B cell (primary cell): ENCODE measurements around the gene MAML2. TPM values are rescaled to one million over a fixed set of nuclear protein-coding genes. Genes with fewer than 3 reads are reported as not detected.
A peak's percentile ranks its signal among the peaks of the same experiment; 100 is the strongest.

Experiments
- ATAC-seq: fragments of 200-7000 bp; cut with Tn5 transposase; one replicate; pipeline ENCODE4 v1.10.0; 2021; ENCODE audit warnings: low read depth, mild to moderate bottlenecking, moderate number of reproducible peaks, moderate library complexity
- CTCF ChIA-PET: fragments of 350-600 bp; sonication (Branson Sonifier 250); formaldehyde crosslinking; loops from one replicate; lab custom pipeline; 2021; ENCODE audit warnings: antibody characterized with exemption, inconsistent platforms; lab: Charles Lee
- POLR2A ChIA-PET: fragments of 350-600 bp; sonication (Branson Sonifier 250); formaldehyde crosslinking; loops from one replicate; lab custom pipeline; 2021; ENCODE audit warnings: antibody characterized with exemption; lab: Charles Lee
- DNase-seq: peaks from one replicate; pipeline ENCODE4 v3.0.0; 2013
- H2AFZ ChIP-seq: 2 replicates; pipeline ENCODE4 v1.6.1; 2012; ENCODE audit warnings: mild to moderate bottlenecking, low read depth, low read length; ENCODE audit not compliant: insufficient read depth, poor library complexity, severe bottlenecking
- H3K27ac ChIP-seq, 2 donors: 1 replicate in 1 of 2; 2 replicates in 1 of 2; pipeline ENCODE4 v1.5.1; 2012 to 2013; ENCODE audit warnings: low read length in 2 of 2, mild to moderate bottlenecking in 2 of 2, moderate library complexity in 1 of 2
- H3K27me3 ChIP-seq, 4 experiments: fragments of 200-600 bp in 1 of 4; sonication (generic) in 1 of 4; replicated peaks in 1 of 4; 1 replicate in 2 of 4; 2 replicates in 2 of 4; pipeline versions ENCODE4 v1.6.1 to v1.7.0; 2013 to 2016; ENCODE audit warnings: low read length in 3 of 4, mild to moderate bottlenecking in 2 of 4, mixed read lengths in 1 of 4, moderate library complexity in 1 of 4; ENCODE audit not compliant: insufficient read depth in 4 of 4, control insufficient read depth in 3 of 4; ENCODE audit errors: control extremely low read depth in 1 of 4
- H3K36me3 ChIP-seq, 2 experiments: replicated peaks in 1 of 2; 1 replicate in 1 of 2; 2 replicates in 1 of 2; pipeline versions ENCODE4 v1.6.1 to v1.7.1; 2013; ENCODE audit warnings: low read length in 1 of 2; ENCODE audit not compliant: insufficient read depth in 2 of 2, control insufficient read depth in 1 of 2; ENCODE audit errors: control extremely low read depth in 1 of 2, extremely low read depth in 1 of 2
- H3K4me1 ChIP-seq, 2 donors: fragments of 200-600 bp in 1 of 2; sonication (generic) in 1 of 2; 1 replicate in 1 of 2; 2 replicates in 1 of 2; pipeline versions ENCODE4 v1.5.1 to v1.6.1; 2013 to 2017; ENCODE audit warnings: low read length in 2 of 2; ENCODE audit not compliant: control insufficient read depth in 2 of 2, insufficient read depth in 2 of 2
- H3K4me2 ChIP-seq: replicated peaks from 2 replicates; pipeline ENCODE3; 2012; ENCODE audit warnings: mild to moderate bottlenecking, low read depth, low read length; ENCODE audit not compliant: poor library complexity, severe bottlenecking
- H3K4me3 ChIP-seq, 5 experiments: fragments of 200-600 bp in 1 of 5; sonication (generic) in 1 of 5; 1 replicate in 3 of 5; 2 replicates in 2 of 5; pipeline versions ENCODE4 v1.5.1 to v1.7.0; 2011 to 2016; ENCODE audit warnings: low read length in 4 of 5, mild to moderate bottlenecking in 4 of 5, low read depth in 2 of 5, control low read depth in 1 of 5, moderate library complexity in 1 of 5; ENCODE audit not compliant: insufficient read depth in 1 of 5; ENCODE audit errors: control extremely low read depth in 1 of 5, extremely low read depth in 1 of 5
- H3K79me2 ChIP-seq: fragments of 200-600 bp; sonication (generic); one replicate; pipeline ENCODE4 v1.6.0; 2016; ENCODE audit warnings: low read length; ENCODE audit not compliant: control insufficient read depth, insufficient read depth
- H3K9ac ChIP-seq: fragments of 200-600 bp; sonication (generic); 2 replicates; pipeline ENCODE4 v1.6.1; 2017; ENCODE audit warnings: mild to moderate bottlenecking, low read length, moderate library complexity
- H3K9me3 ChIP-seq, 3 donors: one replicate each; pipeline versions ENCODE4 v1.6.1 to v1.7.1; 2013; ENCODE audit warnings: low read length in 2 of 3; ENCODE audit not compliant: control insufficient read depth in 2 of 3, insufficient read depth in 1 of 3; ENCODE audit errors: control extremely low read depth in 1 of 3
- H4K20me1 ChIP-seq: 2 replicates; pipeline ENCODE4 v1.6.0; 2012; ENCODE audit warnings: mild to moderate bottlenecking, low read length; ENCODE audit not compliant: insufficient read depth, control insufficient read depth, poor library complexity, severe bottlenecking
- H3K27ac Mint-ChIP-seq: one replicate; pipeline ENCODE4 v1.8.0; 2021; ENCODE audit warnings: mixed read lengths
- H3K27me3 Mint-ChIP-seq: one replicate; pipeline ENCODE4 v1.8.0; 2021; ENCODE audit warnings: mixed read lengths
- H3K4me1 Mint-ChIP-seq: one replicate; pipeline ENCODE4 v1.8.0; 2021; ENCODE audit warnings: mixed read lengths
- H3K4me3 Mint-ChIP-seq: one replicate; pipeline ENCODE4 v1.8.0; 2021; ENCODE audit warnings: mixed read lengths
- H3K9me3 Mint-ChIP-seq: one replicate; pipeline ENCODE4 v1.8.0; 2022; ENCODE audit warnings: mixed read lengths; ENCODE audit not compliant: insufficient read depth
- CTCF ChIP-seq: fragments of 200-600 bp; IDR thresholded peaks from one replicate; pipeline ENCODE4 v1.8.0; 2022; ENCODE audit warnings: antibody characterized with exemption, mild to moderate bottlenecking
- EZH2 ChIP-seq: IDR thresholded peaks from 2 replicates; pipeline ENCODE4 v1.6.1; 2012; ENCODE audit warnings: borderline replicate concordance, low read depth, mild to moderate bottlenecking, moderate library complexity, low read length; ENCODE audit not compliant: insufficient read depth, poor library complexity, severe bottlenecking
- WGBS: methylation state at CpG from one replicate; pipeline ENCODE4 v1.1.5; 2013; ENCODE audit warnings: missing lambda C conversion rate; ENCODE audit not compliant: insufficient coverage; 5-methylcytosine and 5-hydroxymethylcytosine counted together
- intact Hi-C: fragments of 100-400 bp; cut with micrococcal nuclease; formaldehyde crosslinking; loops from one replicate; pipeline ENCODE4 v1.10.0; 2022
- polyA plus RNA-seq: library from polyadenylated mRNA; depleted of rRNA; stranded (reverse); fragments of >200 nt; gene quantifications from 2 replicates; pipeline ENCODE4 v1.2.3, GENCODE V29; 2012
- total RNA-seq, 2 donors: library from RNA; stranded (reverse); fragments of 120-200 nt in 1 of 2; gene quantifications; 1 replicate in 1 of 2; 2 replicates in 1 of 2; pipeline versions ENCODE4 v1.2.3 to v1.2.4, GENCODE V29; 2013 to 2022

The MAML2 gene
- total and polyA plus RNA-seq, 2 donors (not counting 1 experiment from before 2014, with no cell fraction given) = 10.7 to 26.4 TPM

DNA sequence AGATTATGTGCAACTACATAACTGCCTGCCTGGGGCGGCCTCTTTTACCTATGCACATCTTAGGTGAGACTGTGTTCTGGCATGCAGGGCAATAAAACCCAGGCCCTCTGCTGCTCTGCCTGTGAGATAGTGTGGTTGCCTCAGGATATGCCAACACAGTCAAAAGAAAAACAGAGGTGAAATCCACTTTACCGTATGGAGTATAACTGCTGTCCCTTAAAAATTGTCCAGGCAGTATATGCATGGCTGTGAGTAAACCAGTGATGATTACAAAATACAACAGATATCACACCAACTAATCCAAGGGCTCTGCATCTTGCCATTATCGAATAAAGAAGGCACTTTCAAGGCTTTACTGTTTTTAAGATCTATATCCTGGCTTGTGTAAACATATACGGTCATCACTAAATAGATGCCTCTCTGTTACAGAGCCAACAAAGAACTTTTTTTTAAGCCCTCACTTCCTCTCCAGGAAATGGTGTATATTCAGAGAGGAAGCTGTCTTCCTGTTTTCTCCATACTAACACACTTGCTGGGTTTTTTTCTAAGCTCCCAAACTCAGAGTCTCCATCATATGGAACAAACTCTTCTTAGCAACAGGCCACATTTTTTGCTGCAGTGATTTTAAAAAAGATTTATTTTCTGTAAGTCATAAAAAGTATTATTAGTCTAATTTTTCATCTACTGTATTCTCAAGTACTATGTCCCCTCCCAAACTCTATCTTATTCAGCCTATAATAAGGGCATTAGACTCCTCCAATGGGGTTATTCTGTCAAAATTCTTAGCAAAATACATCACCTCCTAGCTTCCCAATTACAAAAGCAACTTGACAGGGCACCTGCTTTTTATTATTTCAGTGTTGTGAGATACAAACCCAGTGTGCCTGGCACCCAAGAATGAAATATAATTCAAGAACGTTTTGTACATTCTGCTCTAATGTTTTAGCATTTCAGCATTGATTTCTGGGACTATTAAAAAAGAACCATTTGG, 135.2 kb downstream of the MAML2 start:
- Histone ChIP-seq H2AFZ (peak overlapping the region; percentile 40), H4K20me1 (no peaks in the 10 kb centered on the region), H3K4me1 (peaks cover 55 to 64% of the 10 kb centered on the region in 2 donors), H3K4me3 (peak overlapping the region in 2 of 5 experiments; percentile 2 to 3), H3K9ac (peak overlapping the region; percentile 30), H3K79me2 (peaks cover 52% of the 10 kb centered on the region), H3K27me3 (no peaks in the 10 kb centered on the region), H3K4me2 (peak overlapping the region; percentile 62), H3K27ac (peak overlapping the region; percentile 54 to 75), H3K9me3 (no peaks in the 10 kb centered on the region), H3K36me3 (no peaks in the 10 kb centered on the region)
- DNase-seq (peak; percentile 42), ATAC-seq (peak; percentile 65)
- Mint-ChIP-seq H3K4me1 (peaks cover 66% of the 10 kb centered on the region), H3K4me3 (peak overlapping the region; percentile 72), H3K27me3 (no peaks in the 10 kb centered on the region), H3K27ac (peak overlapping the region; percentile 59), H3K9me3 (no peaks in the 10 kb centered on the region)
- TF ChIP-seq CTCF = no peak
- TF ChIP-seq EZH2 = no peak
- no CpG with 5 or more reads among the region's 5 CpGs for WGBS
- intact Hi-C loops = loop anchor here (1.0 to 2.0 kb wide), 2 partner anchors 9 to 19 kb away; no protein-coding TSS in a partner anchor
- CTCF ChIA-PET = no interaction called here
- POLR2A ChIA-PET = no interaction called here

GRCh38 chr11:96206955-96207354, 136.0 kb downstream of the MAML2 start:
- peaks cover 61% of the 10 kb centered on the region for H3K4me1 Mint-ChIP-seq
- POLR2A ChIA-PET = no interaction called here
- intact Hi-C loops = loop anchor here (1.0 to 2.0 kb wide), 2 partner anchors 9 to 18 kb away; no protein-coding TSS in a partner anchor
- ATAC-seq (peak; percentile 29), DNase-seq (no peak)
- WGBS = no CpG with 5 or more reads among the region's 2 CpGs
- Histone ChIP-seq H3K9ac (peak overlapping the region; percentile 30), H3K27ac (peak overlapping the region; percentile 54 to 75), H3K9me3 (no peaks in the 10 kb centered on the region), H3K4me2 (peak overlapping the region; percentile 62), H4K20me1 (no peaks in the 10 kb centered on the region), H3K27me3 (no peaks in the 10 kb centered on the region), H2AFZ (peak overlapping the region; percentile 40), H3K36me3 (no peaks in the 10 kb centered on the region), H3K4me3 (peak overlapping the region in 1 of 5 experiments; percentile 3), H3K4me1 (peaks cover 47 to 56% of the 10 kb centered on the region in 2 donors), H3K79me2 (peaks cover 51% of the 10 kb centered on the region)
- H3K9me3 Mint-ChIP-seq = no peaks in the 10 kb centered on the region
- peak overlapping the region; percentile 59 for H3K27ac Mint-ChIP-seq
- TF ChIP-seq CTCF (no peak), EZH2 (no peak)
- CTCF ChIA-PET = interaction anchor here (1.1 kb wide), 1 partner anchor 152 kb away, joined by 3 read pairs; no protein-coding TSS in a partner anchor
- H3K27me3 Mint-ChIP-seq = no peaks in the 10 kb centered on the region
- H3K4me3 Mint-ChIP-seq = peak overlapping the region; percentile 62
